ENCODE measurements around the gene PCSK7.
A peak's percentile ranks its signal among the peaks of the same experiment; 100 is the strongest.
"Not testable (repeated sequence)": the region's sequence is repeated elsewhere in the genome, so short reads cannot be mapped to it uniquely, and the experiment has no call there.

Gene PCSK7

DNA sequence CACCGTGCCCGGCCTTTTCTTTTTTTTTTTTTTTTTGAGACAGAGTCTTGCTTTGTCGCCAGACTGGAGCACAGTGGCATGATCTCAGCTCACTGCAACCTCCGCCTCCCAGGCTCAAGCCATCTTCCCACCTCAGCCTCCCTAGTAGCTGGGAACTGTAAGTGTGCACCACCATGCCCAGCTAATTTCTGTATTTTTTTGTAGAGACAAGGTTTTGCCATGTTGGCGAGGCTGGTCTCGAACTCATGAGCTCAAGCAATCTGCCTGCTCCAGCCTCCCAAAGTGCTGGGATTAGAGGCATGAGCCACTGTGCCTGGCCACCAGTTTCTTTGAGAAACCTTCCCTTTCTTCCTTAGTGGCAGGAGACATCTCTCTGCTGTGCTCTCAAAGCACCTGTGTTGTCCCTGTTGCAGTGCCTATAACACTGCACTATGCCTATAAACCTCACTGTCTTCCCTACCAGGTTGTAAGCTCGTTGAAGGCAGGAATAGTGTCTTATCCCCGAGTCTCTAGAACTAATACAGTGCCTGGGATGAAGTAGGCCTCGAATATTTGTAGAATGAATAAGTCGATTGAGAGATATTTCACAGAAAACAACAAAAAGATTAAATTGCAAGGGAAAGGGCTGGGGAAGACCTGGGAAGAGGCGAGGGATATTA, 19.0 kb downstream of the PCSK7 start:
- DNase-seq = no peak

DNA sequence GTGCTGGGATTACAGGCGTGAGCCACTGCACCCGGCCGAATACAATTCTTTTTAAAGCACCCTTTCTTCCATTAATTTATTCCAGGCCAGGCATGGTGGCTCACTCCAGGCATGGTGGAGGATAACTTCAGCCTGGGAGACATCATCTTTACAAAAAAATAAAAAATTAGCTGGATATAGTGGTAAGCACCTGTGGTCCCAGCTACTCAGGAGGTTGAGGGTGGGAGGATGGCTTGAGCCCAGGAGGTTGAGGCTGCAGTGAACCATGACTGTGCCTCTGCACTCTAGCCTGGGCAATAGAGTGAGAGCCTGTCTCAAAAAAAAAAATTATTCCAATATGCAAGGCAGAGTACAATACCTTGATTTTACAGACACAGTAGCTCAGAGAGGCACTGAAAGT, 21.3 kb downstream of the PCSK7 start:
- no peak for DNase-seq

DNA sequence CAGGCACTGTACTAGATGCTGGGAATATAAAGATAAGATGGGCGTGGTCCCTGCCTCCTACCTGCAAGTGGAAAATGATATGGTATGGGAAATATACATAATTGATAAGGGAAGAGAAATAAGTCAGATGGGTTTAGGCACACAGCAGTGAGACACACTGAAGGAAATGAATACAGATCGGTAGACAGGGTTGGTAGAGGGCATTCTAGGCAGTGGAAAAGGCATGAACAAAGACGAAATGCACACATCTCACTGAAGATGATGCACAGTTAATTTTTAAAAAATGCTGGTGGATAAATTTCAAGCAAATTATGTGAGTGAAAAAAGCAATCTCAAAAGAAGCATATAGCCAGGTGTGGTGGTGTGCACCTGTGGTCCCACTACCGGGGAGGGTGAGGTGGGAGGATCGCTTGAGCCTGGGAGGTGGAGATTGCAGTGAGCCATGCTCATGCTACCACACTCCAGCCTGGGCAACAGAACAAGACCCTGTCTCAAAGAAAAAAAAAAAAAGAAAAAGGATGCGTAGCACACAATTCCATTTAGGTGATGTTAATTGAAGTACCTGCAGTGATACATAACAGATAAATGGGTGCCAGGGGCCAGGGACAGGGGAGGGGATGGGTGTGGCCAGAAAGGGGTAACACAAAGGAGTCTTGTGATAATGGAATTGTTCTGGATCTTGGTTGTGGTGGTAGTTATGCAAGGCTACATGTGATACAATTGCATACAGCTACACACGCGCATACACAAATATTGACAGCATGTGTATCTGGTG, 22.3 kb downstream of the PCSK7 start:
- not testable (repeated sequence) for DNase-seq

DNA sequence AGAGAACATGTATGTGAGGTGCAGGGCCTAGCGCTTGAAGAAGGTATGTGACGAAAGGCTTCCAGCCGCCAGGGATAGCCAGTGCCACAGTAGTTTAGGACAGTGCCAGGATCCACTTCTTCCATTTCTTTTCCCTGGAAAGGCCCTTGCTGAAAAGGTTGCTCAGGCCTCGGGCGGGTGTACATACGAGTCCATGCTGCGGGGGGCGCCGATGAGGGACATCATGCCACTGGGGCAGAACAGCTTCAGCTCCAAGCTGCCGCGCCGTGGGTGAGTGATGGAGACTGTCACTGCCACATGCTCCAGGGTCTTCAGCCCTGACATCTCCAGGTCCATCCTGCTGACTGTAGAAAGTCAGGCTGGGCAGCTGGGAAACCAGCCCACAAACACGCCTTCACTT, 23.2 kb downstream of the PCSK7 start:
- DNase-seq = peak; percentile 53

DNA sequence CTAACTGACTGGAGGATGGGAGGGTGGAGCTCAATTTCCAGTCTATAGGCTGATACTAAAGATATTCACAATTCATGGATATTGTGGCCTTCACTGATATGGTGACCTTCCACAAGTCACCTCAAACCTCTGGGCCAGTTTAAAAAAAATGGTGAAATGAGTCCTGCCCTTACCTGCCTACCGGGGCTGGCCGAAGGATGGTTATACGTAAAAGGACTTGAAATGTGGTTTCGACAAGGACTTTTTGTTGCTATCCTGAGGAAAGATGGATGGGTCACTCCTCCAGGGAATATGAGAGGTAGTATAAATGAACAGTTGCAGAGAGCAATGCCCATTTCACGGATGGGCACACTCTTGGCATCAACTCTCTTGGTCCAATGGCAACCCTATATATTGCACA, 24.4 kb downstream of the PCSK7 start:
- not testable (repeated sequence) for DNase-seq

DNA sequence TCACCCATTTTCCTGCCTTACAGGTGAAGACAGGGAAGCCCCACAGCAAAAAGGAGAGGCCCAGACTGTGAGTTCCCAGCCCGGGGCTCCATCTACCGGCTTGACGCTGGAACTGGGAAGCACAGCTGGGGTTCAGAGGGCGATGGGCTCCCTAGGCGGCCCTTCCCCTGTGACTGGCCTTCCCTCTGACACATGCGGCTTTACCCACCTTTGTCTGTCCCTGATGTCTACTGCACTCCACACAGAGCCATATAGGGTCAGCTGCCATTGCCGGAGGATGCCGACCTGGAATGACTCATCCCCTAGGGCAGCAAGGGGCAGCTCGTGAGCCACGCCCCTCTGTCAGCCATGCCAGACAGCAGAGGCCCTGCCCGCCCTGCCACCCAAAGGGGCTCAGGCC, 25.0 kb downstream of the PCSK7 start:
- DNase-seq = not testable (repeated sequence)

DNA sequence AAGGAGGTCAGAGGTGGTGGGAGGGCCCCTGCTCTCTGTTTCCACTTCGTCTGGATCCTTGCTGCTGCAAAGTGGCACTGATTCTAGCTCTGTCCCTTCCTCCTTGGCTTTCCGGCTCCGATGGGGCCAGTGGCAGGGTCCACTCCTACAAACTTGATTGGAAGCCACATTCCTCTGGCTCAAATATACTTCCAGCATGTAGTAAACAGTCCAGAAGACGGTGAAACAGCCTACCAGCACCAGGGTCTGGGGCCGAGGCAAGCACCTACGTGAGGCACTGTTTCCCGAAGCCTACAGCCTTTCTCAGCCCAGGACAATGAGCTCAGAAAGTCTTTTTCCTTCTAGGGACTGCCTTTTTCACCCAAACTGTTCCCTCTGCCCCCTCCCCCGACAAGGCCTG, 25.8 kb downstream of the PCSK7 start:
- not testable (repeated sequence) for DNase-seq

DNA sequence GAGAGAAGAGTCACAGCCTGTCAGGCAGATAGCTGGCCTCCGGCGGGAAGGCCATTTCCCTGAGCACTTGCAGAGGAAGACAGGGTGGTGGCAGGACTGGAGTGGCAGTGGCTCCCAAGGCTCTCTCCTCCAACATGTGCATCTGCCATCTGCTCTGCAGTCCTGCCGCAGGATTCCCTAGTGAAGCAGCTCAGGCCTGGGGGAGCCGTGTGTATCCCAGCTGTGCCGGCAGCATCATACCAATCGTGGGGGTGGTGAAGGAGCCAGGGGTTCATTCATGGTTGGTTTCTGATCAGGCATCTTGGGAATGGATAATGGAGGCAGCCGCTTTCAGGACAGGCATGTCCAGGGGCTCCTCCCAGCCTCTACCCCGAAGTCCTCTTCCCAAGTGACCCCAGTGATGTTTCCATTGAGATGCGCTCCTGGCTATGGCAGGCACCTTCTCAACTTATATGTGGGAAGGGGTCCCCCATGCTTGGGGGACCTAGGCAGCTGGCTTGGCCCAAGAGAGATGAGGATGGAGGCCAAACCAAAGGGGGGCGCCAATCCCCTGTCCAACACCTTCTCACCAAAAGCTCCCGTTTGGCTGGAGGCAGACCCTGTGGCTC, 26.6 kb downstream of the PCSK7 start:
- DNase-seq = no peak

DNA sequence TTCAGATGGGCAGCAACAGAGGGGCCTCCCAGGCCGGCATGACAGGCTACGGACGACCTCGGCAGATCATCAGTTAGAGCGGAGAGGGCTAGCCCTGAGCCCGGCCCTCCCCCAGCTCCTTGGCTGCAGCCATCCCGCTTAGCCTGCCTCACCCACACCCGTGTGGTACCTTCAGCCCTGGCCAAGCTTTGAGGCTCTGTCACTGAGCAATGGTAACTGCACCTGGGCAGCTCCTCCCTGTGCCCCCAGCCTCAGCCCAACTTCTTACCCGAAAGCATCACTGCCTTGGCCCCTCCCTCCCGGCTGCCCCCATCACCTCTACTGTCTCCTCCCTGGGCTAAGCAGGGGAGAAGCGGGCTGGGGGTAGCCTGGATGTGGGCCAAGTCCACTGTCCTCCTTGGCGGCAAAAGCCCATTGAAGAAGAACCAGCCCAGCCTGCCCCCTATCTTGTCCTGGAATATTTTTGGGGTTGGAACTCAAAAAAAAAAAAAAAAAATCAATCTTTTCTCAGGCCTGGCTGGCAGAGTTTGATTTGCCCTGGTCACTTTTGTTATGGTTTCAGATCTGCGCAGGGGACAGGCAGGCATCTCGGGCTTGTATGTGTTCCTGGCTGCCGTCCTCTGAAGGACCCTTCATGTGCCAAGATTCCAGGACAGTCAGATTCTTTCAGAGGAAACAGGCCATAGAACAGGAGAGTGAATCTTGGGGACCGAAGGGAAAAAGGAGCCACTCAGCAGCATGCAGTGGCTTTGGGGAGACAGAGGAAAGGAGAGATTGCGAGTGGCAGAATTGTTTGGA, 27.4 kb downstream of the PCSK7 start:
- no peak for DNase-seq

DNA sequence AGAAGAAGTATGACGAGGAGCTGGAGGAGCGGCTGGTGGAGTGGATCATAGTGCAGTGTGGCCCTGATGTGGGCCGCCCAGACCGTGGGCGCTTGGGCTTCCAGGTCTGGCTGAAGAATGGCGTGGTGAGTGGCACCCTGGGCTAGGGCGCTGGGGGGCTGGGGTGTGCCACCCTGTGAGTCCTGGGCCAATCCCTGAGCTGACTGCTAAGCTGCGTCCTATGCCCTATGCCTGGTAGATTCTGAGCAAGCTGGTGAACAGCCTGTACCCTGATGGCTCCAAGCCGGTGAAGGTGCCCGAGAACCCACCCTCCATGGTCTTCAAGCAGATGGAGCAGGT, 28.8 kb downstream of the PCSK7 start:
- DNase-seq = no peak

DNA sequence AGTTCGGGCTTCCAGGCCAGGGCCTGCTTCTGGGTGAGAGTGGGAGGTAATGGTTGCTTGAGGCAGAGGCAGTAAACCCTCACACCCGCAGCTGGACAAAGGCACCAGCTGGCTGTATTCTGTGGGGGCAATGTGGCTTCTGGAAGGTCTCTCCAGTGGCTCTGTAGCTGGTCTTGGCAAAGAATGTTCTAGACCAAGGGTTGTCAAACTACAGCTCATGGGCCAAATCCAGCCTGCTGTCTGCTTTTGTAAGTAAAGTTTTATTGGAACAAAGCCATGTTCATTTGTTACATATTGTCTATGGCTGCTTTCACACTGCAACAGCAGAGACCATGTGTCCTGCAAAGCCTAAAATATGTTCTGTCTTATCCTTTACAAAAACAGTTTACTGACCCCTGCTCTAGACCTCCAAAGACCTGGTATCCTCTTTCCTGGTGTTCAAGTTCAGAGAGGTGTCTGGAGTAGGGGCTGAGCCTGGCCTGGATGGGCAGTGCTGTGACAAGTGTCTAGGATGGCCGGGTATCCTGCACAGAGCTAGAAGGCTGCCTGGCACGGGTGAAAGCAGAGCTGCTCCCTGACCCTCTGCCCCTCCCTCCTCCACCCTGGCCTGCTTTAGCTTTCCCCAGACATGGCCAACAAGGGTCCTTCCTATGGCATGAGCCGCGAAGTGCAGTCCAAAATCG, 29.3 kb downstream of the PCSK7 start:
- no peak for DNase-seq

DNA sequence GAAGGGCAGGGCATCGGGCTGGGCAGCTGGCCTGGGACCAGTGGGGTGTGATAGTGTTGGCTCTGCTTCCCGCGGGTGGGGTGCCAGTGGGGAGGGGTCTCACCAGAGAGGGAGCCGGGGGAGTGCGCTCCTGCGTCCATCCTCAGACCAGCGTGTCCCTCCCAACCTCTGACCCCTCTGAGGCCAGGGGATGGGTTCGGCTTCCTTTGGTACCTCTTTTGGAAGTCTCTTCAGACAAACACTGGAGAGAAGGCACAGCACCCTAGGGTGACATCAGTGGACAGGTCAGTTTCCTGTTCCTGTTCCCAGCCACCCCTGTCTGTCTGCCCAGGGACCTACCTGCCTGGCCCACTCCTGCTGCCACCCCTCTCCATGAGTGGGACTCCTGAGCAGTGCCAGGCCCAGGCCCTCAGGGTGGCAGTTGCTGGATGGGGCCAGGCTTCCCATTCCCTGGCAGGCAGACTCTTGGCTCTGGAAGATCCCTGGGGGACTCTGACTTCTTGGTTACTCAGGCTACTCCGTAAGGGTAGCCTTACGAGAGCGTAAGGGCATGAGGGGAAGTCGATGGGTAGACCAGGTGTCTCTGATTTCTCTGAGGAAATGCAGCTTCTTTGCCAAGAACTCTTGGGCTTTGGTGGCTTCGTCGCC, 30.1 kb downstream of the PCSK7 start:
- DNase-seq = no peak

DNA sequence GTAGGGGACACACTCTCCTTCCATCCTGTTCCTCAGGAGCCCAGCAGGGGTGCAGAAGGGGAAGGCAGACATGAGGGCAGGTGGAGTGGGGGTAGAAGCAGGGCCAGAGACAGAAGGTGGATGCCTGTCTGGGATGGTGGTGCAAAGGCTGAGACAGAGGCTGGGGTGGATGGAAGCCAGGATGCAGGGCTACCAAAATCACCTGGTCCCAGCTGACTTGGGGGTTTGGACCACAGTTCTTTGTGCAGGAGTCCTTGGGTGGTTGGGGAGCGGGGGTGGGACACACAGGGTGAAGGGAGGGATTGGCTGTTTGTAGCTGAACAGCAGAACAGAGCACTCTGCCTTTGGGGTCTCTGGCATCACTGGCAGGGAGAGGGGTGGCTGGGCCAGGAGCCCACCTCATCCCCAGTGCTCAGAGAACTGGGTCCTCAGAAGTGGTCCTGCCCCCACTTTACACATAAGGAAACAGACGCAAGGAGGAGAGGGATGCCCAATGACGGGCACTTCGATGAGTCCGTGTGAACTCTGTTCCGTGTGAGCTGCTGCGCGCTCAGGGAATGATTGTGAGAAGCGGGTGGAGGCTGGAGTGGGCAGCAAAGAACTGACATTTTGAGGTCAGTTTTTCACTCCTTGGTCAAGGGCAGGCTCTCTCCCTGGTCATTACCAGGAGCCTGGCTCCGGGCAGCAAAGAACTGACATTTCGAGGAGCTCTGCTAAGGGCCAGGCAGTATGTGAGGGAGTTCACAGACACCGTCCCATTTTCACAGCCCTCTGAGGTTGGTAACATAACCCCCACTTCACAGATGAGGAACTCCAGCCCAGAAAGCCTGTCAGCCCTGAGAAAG, 30.8 kb downstream of the PCSK7 start:
- DNase-seq = no peak

DNA sequence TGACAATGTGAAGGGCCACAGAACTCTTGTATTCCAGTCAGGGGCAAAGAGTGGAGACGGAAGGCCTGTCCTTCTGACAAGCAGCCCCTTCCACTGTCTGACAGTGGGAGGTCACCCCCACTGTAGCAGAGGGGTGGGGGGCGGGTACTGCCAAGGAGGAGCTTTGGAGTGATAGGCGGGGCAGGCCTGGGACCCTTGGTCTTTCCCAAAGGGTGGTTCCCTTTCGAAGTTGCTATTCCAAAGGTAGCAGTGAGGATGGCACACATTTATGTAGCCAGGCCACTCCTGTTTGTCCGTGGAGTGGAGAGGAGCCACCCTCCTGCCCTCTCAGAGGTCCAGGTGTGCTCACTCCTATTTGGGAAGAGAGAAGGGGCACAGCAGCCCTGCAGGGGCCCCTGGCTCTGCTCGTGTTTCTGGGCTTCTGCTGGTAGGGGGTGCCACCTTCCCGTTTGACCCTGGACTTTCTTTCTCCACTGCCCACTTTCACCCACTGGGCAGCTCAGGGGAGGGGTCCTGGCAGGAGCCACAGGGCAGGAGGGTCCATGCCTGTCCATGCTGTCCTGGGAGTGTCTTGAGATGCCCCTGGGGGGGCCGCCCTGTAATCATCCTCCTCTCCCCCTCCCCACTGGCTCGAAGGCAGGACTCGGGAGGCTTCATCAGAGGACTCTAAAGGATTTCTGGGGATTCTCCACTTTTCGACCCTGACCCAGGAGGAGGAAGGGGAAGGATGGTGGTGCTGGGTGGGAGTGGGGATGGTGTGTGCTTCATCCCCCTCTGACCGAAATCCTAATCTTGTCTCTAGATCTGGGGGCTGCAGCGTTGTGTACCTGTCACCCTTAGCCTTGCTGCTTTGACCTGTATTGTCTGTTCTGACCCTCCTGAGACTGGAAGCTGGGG, 31.7 kb downstream of the PCSK7 start:
- no peak for DNase-seq

DNA sequence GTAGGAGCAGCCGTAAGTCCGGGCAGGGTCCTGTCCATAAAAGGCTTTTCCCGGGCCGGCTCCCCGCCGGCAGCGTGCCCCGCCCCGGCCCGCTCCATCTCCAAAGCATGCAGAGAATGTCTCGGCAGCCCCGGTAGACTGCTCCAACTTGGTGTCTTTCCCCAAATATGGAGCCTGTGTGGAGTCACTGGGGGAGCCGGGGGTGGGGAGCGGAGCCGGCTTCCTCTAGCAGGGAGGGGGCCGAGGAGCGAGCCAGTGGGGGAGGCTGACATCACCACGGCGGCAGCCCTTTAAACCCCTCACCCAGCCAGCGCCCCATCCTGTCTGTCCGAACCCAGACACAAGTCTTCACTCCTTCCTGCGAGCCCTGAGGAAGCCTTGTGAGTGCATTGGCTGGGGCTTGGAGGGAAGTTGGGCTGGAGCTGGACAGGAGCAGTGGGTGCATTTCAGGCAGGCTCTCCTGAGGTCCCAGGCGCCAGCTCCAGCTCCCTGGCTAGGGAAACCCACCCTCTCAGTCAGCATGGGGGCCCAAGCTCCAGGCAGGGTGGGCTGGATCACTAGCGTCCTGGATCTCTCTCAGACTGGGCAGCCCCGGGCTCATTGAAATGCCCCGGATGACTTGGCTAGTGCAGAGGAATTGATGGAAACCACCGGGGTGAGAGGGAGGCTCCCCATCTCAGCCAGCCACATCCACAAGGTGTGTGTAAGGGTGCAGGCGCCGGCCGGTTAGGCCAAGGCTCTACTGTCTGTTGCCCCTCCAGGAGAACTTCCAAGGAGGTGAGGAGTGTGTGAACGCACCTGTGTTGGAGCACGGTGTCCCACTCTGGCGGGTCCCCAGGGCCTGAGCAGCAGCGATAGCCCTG, 32.6 kb downstream of the PCSK7 start, which contains the start of gene TAGLN:
Gene TAGLN (plus strand): TSS at position 318 of the 863 bp plus-strand sequence. CDS start 3,644 bp downstream, outside the sequence.
- DNase-seq = no peak

DNA sequence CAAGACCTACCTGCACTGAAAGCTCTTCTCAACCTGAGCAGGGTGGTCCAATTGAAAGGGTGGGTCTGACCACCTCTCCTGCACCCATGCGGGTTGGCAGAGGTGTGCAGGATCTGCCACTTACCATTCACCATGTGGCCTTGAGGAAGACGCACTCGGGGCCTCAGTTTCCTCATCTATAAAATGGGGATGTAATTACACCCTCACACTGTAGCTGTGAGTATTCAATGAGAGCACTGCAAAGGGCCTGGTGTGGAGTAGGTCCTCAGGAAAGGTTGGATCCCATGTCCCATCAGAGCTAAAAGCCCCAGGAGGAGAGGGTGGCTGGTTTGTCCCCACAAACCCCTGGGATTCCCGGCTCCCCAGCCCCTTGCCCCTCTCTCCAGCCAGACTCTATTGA, 33.3 kb downstream of the PCSK7 start:
- no peak for DNase-seq

DNA sequence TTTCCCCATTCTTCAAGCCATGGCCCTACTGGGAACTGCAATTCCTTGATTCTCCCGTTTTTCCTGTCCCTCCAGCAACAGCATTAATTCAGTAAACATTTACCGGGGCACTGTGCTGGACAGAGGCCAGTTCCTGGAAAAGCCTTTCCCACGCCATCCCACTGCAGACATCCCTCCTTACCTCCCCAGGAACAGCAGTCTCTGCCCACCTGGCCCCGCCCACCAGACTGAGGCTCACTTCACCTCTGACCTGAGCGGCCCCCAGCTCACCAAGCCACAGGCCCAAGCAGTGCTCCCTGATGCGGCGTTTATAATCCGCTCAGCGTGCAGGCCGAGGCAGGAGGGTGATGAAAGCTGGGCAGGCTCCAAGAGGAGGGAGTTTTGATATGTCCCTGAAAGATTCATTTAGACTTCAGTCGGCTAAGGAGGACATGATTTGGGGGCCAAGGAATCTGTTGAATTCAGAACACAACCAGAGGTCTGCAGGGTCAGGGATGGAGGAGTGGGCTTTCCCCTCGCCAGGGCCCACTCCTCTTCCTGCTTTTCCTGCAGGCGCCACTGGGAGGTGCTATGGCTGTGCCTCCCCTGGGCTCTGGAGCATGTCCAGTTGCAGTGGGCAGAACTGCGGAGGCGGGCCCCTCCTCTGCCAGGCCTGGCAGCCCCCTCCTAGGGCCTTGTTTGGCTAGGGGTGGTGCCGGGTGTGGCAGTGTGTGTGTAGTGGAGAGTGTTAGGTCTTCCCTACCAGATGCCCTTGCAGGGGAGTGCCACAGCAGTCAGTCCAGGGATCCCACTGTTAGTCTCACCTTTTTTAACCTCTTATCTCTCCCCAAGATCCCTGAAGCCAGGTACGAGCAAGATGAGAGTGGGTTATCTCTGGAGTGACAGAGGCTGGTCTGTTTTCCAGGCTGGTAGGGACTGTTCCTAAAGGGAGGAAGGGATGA, 34.1 kb downstream of the PCSK7 start:
- DNase-seq = no peak

DNA sequence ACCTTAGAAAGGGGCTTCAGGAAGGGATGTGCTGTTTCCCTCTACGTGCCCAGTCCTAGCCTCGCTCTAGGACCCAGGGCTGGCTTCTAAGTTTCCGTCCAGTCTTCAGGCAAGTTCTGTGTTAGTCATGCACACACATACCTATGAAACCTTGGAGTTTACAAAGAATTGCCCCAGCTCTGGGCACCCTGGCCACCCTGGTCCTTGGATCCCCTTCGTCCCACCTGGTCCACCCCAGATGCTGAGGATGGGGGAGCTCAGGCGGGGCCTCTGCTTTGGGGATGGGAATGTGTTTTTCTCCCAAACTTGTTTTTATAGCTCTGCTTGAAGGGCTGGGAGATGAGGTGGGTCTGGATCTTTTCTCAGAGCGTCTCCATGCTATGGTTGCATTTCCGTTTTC, 34.9 kb downstream of the PCSK7 start:
- no peak for DNase-seq

Measured in stimulated activated CD8-positive, alpha-beta memory T cell treated with anti-CD3 and anti-CD28 coated beads, Interleukin-4, amount 100 ng/mL, for 48 hours (primary cell).